Cardiac septum (tissue), 1 donor: Measurements from ENCODE around the gene LBX1. TPM values are rescaled to one million over a fixed set of nuclear protein-coding genes. Genes with fewer than 3 reads are reported as not detected.

Source experiments
- DNase-seq: peaks from one replicate; pipeline ENCODE4 v3.0.0-alpha.2; 2020; ENCODE audit warnings: low spot score
- intact Hi-C: fragments of 100-400 bp; cut with DNase I; formaldehyde crosslinking; loops from one replicate; pipeline ENCODE4 v1.14.0; 2022
- long read RNA-seq: library from polyadenylated mRNA; unstranded; transcript quantifications from one replicate; pipeline ENCODE4 v2.0.0, GENCODE V29; 2021
- total RNA-seq: library from RNA; stranded (reverse); fragmentation: NEBNext Ultra II Directional; extraction: Animal tissue kit (Norgen Biotek cat#: 25700); gene quantifications from one replicate; pipeline ENCODE4 v1.2.1, GENCODE V29; 2021
- donor health status: DM: no; HTN: no; CAD: no.

Gene LBX1
- 0.13 TPM for total RNA-seq
- long read RNA-seq, partial matches to known transcripts, result 0 of 1 reads
- long read RNA-seq, other reads (novel, unspliced or antisense), result 0 of 1 reads

- no peak for DNase-seq
- intact Hi-C loops, result loop anchor here (5.0 kb wide), 1 partner anchor 92 kb away; no protein-coding TSS in a partner anchor
These were observed at the start of gene LBX1 for GRCh38 chr10:101229266-101230182. TSS of gene LBX1 (minus strand) at chr10:101229463. CDS start at chr10:101228815, 648 bp downstream.

GRCh38 chr10:101273741-101274140 lies 44.5 kb upstream of the LBX1 start:
- DNase-seq, result no peak
- intact Hi-C loops, result loop anchor here (10.0 kb wide), 1 partner anchor 291 kb away; no protein-coding TSS in a partner anchor

- intact Hi-C loops, result loop anchor here (10.0 kb wide), 1 partner anchor 291 kb away; no protein-coding TSS in a partner anchor
These were observed 44.1 kb upstream of the LBX1 start for GRCh38 chr10:101273330-101273729.

GRCh38 chr10:101272229-101272868 lies 43.1 kb upstream of the LBX1 start:
- intact Hi-C loops, result loop anchor here (10.0 kb wide), 1 partner anchor 292 kb away; no protein-coding TSS in a partner anchor
- DNase-seq, result no peak

More at GRCh38 chr10:101273330-101273729, 44.1 kb upstream of the LBX1 start:
- no peak for DNase-seq

- DNase-seq, result no peak
- intact Hi-C loops, result loop anchor here (10.0 kb wide), 1 partner anchor 294 kb away; no protein-coding TSS in a partner anchor
These were observed 41.5 kb upstream of the LBX1 start for GRCh38 chr10:101270763-101271162.

- no peak for DNase-seq
- intact Hi-C loops, result no loop called here
These were observed 38.5 kb upstream of the LBX1 start for GRCh38 chr10:101267776-101268175.

GRCh38 chr10:101267290-101267680 lies 38.0 kb upstream of the LBX1 start:
- DNase-seq, result no peak
- intact Hi-C loops, result no loop called here

GRCh38 chr10:101266381-101267289 lies 37.4 kb upstream of the LBX1 start:
- DNase-seq, result no peak
- intact Hi-C loops, result no loop called here

- no peak for DNase-seq
- intact Hi-C loops, result no loop called here
These were observed 34.0 kb upstream of the LBX1 start for GRCh38 chr10:101263150-101263752.

GRCh38 chr10:101262147-101262546 lies 32.9 kb upstream of the LBX1 start:
- no peak for DNase-seq
- intact Hi-C loops, result no loop called here

GRCh38 chr10:101261702-101262101 lies 32.4 kb upstream of the LBX1 start:
- DNase-seq, result no peak
- intact Hi-C loops, result no loop called here

GRCh38 chr10:101260764-101261481 lies 31.7 kb upstream of the LBX1 start:
- intact Hi-C loops, result no loop called here

GRCh38 chr10:101258179-101258885 lies 29.1 kb upstream of the LBX1 start:
- intact Hi-C loops, result no loop called here
- no peak for DNase-seq

More at GRCh38 chr10:101260764-101261481, 31.7 kb upstream of the LBX1 start:
- DNase-seq, result no peak

GRCh38 chr10:101257491-101257890 lies 28.2 kb upstream of the LBX1 start:
- no peak for DNase-seq
- intact Hi-C loops, result no loop called here

- no peak for DNase-seq
- intact Hi-C loops, result no loop called here
These were observed 27.8 kb upstream of the LBX1 start for GRCh38 chr10:101257084-101257483.

GRCh38 chr10:101256387-101256786 lies 27.1 kb upstream of the LBX1 start:
- no peak for DNase-seq
- intact Hi-C loops, result no loop called here

- intact Hi-C loops, result no loop called here
- no peak for DNase-seq
These were observed 20.9 kb upstream of the LBX1 start for GRCh38 chr10:101250136-101250535.

GRCh38 chr10:101249171-101249581 lies 19.9 kb upstream of the LBX1 start:
- intact Hi-C loops, result no loop called here
- no peak for DNase-seq
